Stimulated activated CD4-positive, alpha-beta T cell treated with anti-CD3 and anti-CD28 coated beads, Interleukin-15, amount 100 ng/mL, for 1 hour (primary cell): ENCODE data around the gene METTL3.
A peak's percentile ranks its signal among the peaks of the same experiment; 100 is the strongest.
"Not testable (repeated sequence)": the region's sequence is repeated elsewhere in the genome, so short reads cannot be mapped to it uniquely, and the experiment has no call there.

Source experiments
- DNase-seq, 2 donors: peaks; one replicate each; pipeline ENCODE4 v3.0.0-alpha.2; 2020; ENCODE audit warnings: low read depth in 1 of 2, low spot score in 1 of 2

The METTL3 gene

GRCh38 chr14:21510735-21511657 is at the start of gene METTL3:
Gene METTL3 (minus strand): TSS chr14:21511340. CDS start chr14:21511223, 117 bp downstream.
- peak; percentile 80 to 82 for DNase-seq

GRCh38 chr14:21558703-21559170 is 47.6 kb upstream of the METTL3 start:
- no peak for DNase-seq

- peak; percentile 14 to 42 for DNase-seq
Observed at GRCh38 chr14:21557084-21557901, 46.2 kb upstream of the METTL3 start.

- DNase-seq: no peak
Observed at GRCh38 chr14:21556378-21557083, 45.4 kb upstream of the METTL3 start.

- no peak for DNase-seq
Observed at GRCh38 chr14:21553266-21553665, 42.1 kb upstream of the METTL3 start.

- DNase-seq: not testable (repeated sequence)
Observed at GRCh38 chr14:21544588-21544987, 33.4 kb upstream of the METTL3 start.

GRCh38 chr14:21543963-21544362 is 32.8 kb upstream of the METTL3 start:
- DNase-seq: no peak

- no peak for DNase-seq
Observed at GRCh38 chr14:21543521-21543960, 32.4 kb upstream of the METTL3 start.

- no peak for DNase-seq
Observed at GRCh38 chr14:21541413-21542074, 30.4 kb upstream of the METTL3 start.

- DNase-seq: no peak
Observed at GRCh38 chr14:21539189-21539940, 28.2 kb upstream of the METTL3 start.

GRCh38 chr14:21537090-21537424 is 25.9 kb upstream of the METTL3 start:
- no peak for DNase-seq

- DNase-seq: no peak
Observed at GRCh38 chr14:21536418-21537089, 25.4 kb upstream of the METTL3 start.

- DNase-seq: no peak
Observed at GRCh38 chr14:21535545-21536417, 24.6 kb upstream of the METTL3 start.

GRCh38 chr14:21534576-21534975 is 23.4 kb upstream of the METTL3 start:
- no peak for DNase-seq

GRCh38 chr14:21533294-21533693 is 22.2 kb upstream of the METTL3 start:
- no peak for DNase-seq

- no peak for DNase-seq
Observed at GRCh38 chr14:21529515-21529914, 18.4 kb upstream of the METTL3 start.

GRCh38 chr14:21528381-21529348 is 17.5 kb upstream of the METTL3 start:
- DNase-seq: no peak
